HG02571 (cell line): ENCODE results near the gene AMPH.

ENCODE experiments used
- ATAC-seq: cut with Tn5 transposase; IDR thresholded peaks from one replicate; pipeline ENCODE4 v1.9.1; 2021; ENCODE audit warnings: mild to moderate bottlenecking, moderate library complexity; ENCODE audit not compliant: unreplicated experiment

AMPH gene

GRCh38 chr7:38545977-38546376, 85.2 kb downstream of the AMPH start:
- no peak for ATAC-seq

- no peak for ATAC-seq
Measured at GRCh38 chr7:38542156-38542555, 89.0 kb downstream of the AMPH start.

- ATAC-seq: no peak
Measured at GRCh38 chr7:38541440-38541839, 89.7 kb downstream of the AMPH start.

- no peak for ATAC-seq
Measured at GRCh38 chr7:38539477-38540081, 91.6 kb downstream of the AMPH start.

- no peak for ATAC-seq
Measured at GRCh38 chr7:38535073-38535472, 96.1 kb downstream of the AMPH start.

- no peak for ATAC-seq
Measured at GRCh38 chr7:38525857-38526256, 105.3 kb downstream of the AMPH start.

GRCh38 chr7:38524786-38525185, 106.4 kb downstream of the AMPH start:
- no peak for ATAC-seq

GRCh38 chr7:38520741-38521140, 110.4 kb downstream of the AMPH start:
- no peak for ATAC-seq

- ATAC-seq: no peak
Measured at GRCh38 chr7:38518541-38518940, 112.6 kb downstream of the AMPH start.

GRCh38 chr7:38512704-38513103, 118.5 kb downstream of the AMPH start:
- ATAC-seq: no peak

- no peak for ATAC-seq
Measured at GRCh38 chr7:38512291-38512690, 118.9 kb downstream of the AMPH start.

- ATAC-seq: no peak
Measured at GRCh38 chr7:38507384-38507783, 123.8 kb downstream of the AMPH start.

- ATAC-seq: no peak
Measured at GRCh38 chr7:38506756-38507155, 124.4 kb downstream of the AMPH start.

GRCh38 chr7:38506004-38506403, 125.2 kb downstream of the AMPH start:
- no peak for ATAC-seq

- ATAC-seq: no peak
Measured at GRCh38 chr7:38504684-38505083, 126.5 kb downstream of the AMPH start.

GRCh38 chr7:38502848-38503247, 128.3 kb downstream of the AMPH start:
- no peak for ATAC-seq

GRCh38 chr7:38502289-38502688, 128.9 kb downstream of the AMPH start:
- no peak for ATAC-seq

GRCh38 chr7:38492010-38492409, 139.2 kb downstream of the AMPH start:
- no peak for ATAC-seq

- ATAC-seq: no peak
Measured at GRCh38 chr7:38482521-38482920, 148.7 kb downstream of the AMPH start.

GRCh38 chr7:38481401-38481800, 149.8 kb downstream of the AMPH start:
- ATAC-seq: no peak

GRCh38 chr7:38478404-38478803, 152.8 kb downstream of the AMPH start:
- ATAC-seq: no peak

GRCh38 chr7:38477333-38477732, 153.8 kb downstream of the AMPH start:
- no peak for ATAC-seq

GRCh38 chr7:38476764-38477163, 154.4 kb downstream of the AMPH start:
- ATAC-seq: no peak
